Posterior cingulate gyrus (tissue), 11 donors: ENCODE measurements around the gene SETD2.

ENCODE experiments used
- DNase-seq, 10 donors: peaks; one replicate each; pipeline versions ENCODE4 v3.0.0 to v3.0.0-alpha.2; 2020 to 2021; ENCODE audit warnings: mixed read lengths in 3 of 10
- intact Hi-C: fragments of 100-400 bp; cut with DNase I; formaldehyde crosslinking; loops from one replicate; pipeline ENCODE4 v1.15.1; 2023

SETD2 gene

GRCh38 chr3:47014036-47014435 lies 149.9 kb downstream of the SETD2 start:
- DNase-seq, result peak in 1 of 10 donors; percentile 64
- intact Hi-C loops, result no loop called here

- intact Hi-C loops, result no loop called here
- DNase-seq, result peak in 1 of 10 donors; percentile 61
These were observed 150.7 kb downstream of the SETD2 start for GRCh38 chr3:47013231-47013630.

GRCh38 chr3:47012342-47013230 lies 151.3 kb downstream of the SETD2 start:
- intact Hi-C loops, result no loop called here

GRCh38 chr3:47011371-47011770 lies 152.5 kb downstream of the SETD2 start:
- intact Hi-C loops, result no loop called here
- peak in 1 of 10 donors; percentile 1 for DNase-seq

More at GRCh38 chr3:47012342-47013230, 151.3 kb downstream of the SETD2 start:
- peak in 6 of 10 donors; percentile 47 to 91 (median 72) for DNase-seq

DNA sequence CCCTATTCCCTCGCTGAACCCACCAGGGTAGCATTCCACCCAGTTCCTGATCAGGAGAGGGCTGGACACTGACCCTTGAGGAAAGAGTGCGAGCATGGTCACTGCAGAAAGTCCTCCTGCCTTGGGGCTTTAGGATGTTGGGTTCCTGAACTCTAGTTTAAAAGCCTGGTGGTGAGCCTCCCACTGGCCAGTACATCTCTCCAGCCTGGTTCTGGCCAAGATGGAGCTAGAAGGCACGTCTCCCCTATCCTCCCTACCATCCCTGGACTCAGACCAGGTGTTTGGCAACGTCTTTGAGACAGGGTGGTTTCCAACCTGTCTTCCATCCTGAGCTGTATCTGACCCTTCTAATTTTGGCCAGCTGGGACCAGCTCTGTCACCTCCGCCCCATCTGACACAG lies 153.0 kb downstream of the SETD2 start:
- DNase-seq, result no peak
- intact Hi-C loops, result no loop called here

DNA sequence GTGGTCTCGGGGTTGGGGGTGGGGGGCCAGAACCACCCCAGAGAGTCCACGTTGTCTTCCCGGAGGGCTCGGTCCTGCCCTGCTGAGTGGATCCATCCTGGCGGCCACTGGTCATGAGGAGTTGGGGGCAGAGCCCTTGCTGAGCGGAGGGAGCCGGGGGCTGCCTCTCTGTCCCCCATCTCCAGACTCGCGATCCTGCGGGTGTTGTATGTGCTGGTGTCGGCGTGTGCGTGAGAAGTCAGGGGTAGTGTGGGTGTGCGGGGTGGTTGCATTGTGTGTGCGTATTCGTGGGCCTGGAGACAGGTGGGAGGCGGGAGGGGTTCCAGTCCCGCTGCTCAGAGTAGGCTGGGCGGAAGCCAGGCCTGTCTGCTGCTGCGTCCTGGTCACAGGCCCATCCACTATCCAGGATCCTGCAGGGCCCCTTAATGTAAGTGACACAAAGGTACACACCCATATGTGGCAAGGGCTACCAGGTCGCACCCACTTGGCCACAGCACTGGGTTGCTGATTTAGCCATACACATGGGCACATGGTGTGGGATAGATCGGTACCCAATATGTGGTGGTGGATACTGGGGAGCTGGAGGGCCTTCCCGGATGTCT lies 153.7 kb downstream of the SETD2 start:
- peak in 2 of 10 donors; percentile 84 to 88 for DNase-seq

GRCh38 chr3:47009225-47010110 lies 154.4 kb downstream of the SETD2 start:
- intact Hi-C loops, result loop anchor here (1.0 kb wide), 2 partner anchors 33 to 155 kb away; partner anchors contain the start of genes CCDC12 and SETD2
- peak; percentile 79 to 99 (median 90) for DNase-seq

More for the DNA sequence above, 153.7 kb downstream of the SETD2 start:
- intact Hi-C loops, result no loop called here

DNA sequence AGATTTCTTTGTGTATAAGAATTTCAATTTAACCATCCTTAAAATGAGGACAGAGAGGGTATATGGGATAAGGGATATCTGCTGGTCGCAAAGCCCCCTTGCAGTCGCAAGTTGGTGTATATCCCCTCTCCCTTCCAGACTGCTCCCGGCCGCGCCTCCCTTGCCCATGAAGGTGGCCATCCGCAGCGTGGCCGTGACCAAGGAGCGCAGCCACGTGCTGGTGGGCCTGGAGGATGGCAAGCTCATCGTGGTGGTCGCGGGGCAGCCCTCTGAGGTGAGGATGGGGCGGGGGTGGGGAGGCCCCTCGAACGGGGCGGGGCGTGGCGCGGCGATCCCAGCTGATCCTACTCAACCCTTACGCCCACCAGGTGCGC lies 155.1 kb downstream of the SETD2 start:
- no peak for DNase-seq
- intact Hi-C loops, result loop anchor here (1.0 kb wide), 2 partner anchors 33 to 155 kb away; partner anchors contain the start of genes CCDC12 and SETD2

- intact Hi-C loops, result no loop called here
- peak in 1 of 10 donors; percentile 78 for DNase-seq
These were observed 155.6 kb downstream of the SETD2 start for GRCh38 chr3:47008234-47008796.

GRCh38 chr3:47007482-47008233 lies 156.3 kb downstream of the SETD2 start:
- DNase-seq, result peak in 2 of 10 donors; percentile 80

DNA sequence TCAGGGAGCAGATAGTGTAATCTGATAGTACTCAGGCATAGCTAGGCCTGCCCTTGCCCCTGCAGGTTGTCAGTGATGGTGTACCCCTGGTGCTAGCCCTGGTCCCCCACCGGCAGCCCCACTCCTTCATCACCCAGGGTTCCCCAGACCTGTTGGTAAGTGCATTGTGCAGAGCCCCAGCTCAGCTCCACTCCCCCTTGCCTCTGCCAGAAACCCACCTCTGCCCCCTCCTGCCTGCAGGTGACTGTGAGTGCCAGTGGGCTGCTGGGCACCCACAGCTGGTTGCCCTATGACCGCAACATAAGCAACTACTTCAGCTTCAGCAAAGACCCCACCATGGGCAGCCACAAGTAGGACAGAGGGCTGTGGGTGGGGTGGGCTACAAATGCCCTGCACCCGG lies 156.9 kb downstream of the SETD2 start:
- intact Hi-C loops, result no loop called here
- DNase-seq, result peak in 1 of 10 donors; percentile 74

More at GRCh38 chr3:47007482-47008233, 156.3 kb downstream of the SETD2 start:
- intact Hi-C loops, result no loop called here

- intact Hi-C loops, result no loop called here
- DNase-seq, result no peak
These were observed 157.7 kb downstream of the SETD2 start for GRCh38 chr3:47006145-47006651.

GRCh38 chr3:47005212-47006144 lies 158.4 kb downstream of the SETD2 start:
- peak in 2 of 10 donors; percentile 67 to 82 for DNase-seq
- intact Hi-C loops, result no loop called here

GRCh38 chr3:47004369-47005211 lies 159.3 kb downstream of the SETD2 start:
- DNase-seq, result peak in 2 of 10 donors; percentile 67 to 74
- intact Hi-C loops, result no loop called here

GRCh38 chr3:47003461-47004368 lies 160.2 kb downstream of the SETD2 start:
- intact Hi-C loops, result no loop called here
- peak in 2 of 10 donors; percentile 76 for DNase-seq

DNA sequence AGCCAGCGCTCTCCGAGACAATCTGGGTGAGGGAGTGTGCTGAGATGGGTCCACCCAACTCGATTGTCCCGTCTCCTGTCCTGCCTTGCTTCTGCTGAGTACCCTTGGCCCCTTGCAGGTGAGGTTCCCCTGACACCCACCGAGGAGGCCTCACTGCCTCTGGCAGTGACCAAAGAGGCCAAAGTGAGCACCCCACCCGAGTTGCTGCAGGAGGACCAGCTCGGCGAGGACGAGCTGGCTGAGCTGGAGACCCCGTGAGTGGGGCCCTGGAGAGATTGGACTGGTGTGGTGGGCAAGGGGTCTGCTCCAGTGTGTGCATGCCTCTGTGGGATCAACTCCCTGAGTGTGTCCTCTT lies 160.9 kb downstream of the SETD2 start:
- intact Hi-C loops, result no loop called here
- peak in 3 of 10 donors; percentile 37 to 71 (median 55) for DNase-seq
